ENCODE data around the gene POP7. TPM values are rescaled to one million over a fixed set of nuclear protein-coding genes. Genes with fewer than 3 reads are reported as not detected.

Gene POP7
- total RNA-seq: 30.6 and 40.0 TPM in 2 replicates

GRCh38 chr7:100705753-100706671, at the start of gene POP7:
Gene POP7, plus strand, starts transcription at chr7:100706121. Its CDS starts 710 bp downstream, at chr7:100706831.

GRCh38 chr7:100673302-100673941, 32.5 kb upstream of the POP7 start, which contains the start of gene GNB2:
Gene GNB2, plus strand, starts transcription at chr7:100673740. Its CDS starts 2,526 bp downstream, at chr7:100676266.

GRCh38 chr7:100694098-100694745, 11.7 kb upstream of the POP7 start, which contains the start of gene GIGYF1:
Gene GIGYF1, minus strand, starts transcription at chr7:100694250. Its CDS starts 6,012 bp downstream, at chr7:100688238.

GRCh38 chr7:100720279-100720670, 14.4 kb downstream of the POP7 start, which contains the start of gene EPO:
Gene EPO, plus strand, starts transcription at chr7:100720468. Its CDS starts 513 bp downstream, at chr7:100720981.

Other genes starting within 250 kb of the POP7 start
- gene SPACDR, start 241.9 kb upstream of the POP7 start, total RNA-seq: 0.87 and 1.2 TPM in 2 replicates
- gene TSC22D4, start 226.9 kb upstream of the POP7 start, total RNA-seq: 23.5 and 29.4 TPM in 2 replicates
- gene NYAP1, start 222.2 kb upstream of the POP7 start, total RNA-seq: 0.87 and 2.0 TPM in 2 replicates
- 11.8 and 20.2 TPM in 2 replicates for gene AGFG2, start 166.9 kb upstream of the POP7 start, total RNA-seq
- gene SAP25, start 132.2 kb upstream of the POP7 start, total RNA-seq: 0.79 TPM in 1 of 2 replicates, not detected in the other
- gene LRCH4, start 120.0 kb upstream of the POP7 start, total RNA-seq: 19.6 and 52.1 TPM in 2 replicates
- 0.39 and 0.54 TPM in 2 replicates for gene FBXO24, start 119.8 kb upstream of the POP7 start, total RNA-seq
- 2.7 and 9.8 TPM in 2 replicates for gene PCOLCE, start 103.8 kb upstream of the POP7 start, total RNA-seq
- gene MOSPD3, start 93.6 kb upstream of the POP7 start, total RNA-seq: 13.6 and 20.4 TPM in 2 replicates
- 1.2 and 1.7 TPM in 2 replicates for gene TFR2, start 64.6 kb upstream of the POP7 start, total RNA-seq
- gene ACTL6B, start 49.7 kb upstream of the POP7 start, total RNA-seq: not detected in 2 replicates
- gene GNB2, start 32.4 kb upstream of the POP7 start, total RNA-seq: 110 and 162 TPM in 2 replicates
- gene GIGYF1, start 11.9 kb upstream of the POP7 start, total RNA-seq: 23.4 and 30.2 TPM in 2 replicates
- 0.22 and 0.39 TPM in 2 replicates for gene EPO, start 14.3 kb downstream of the POP7 start, total RNA-seq
- gene ZAN, start 27.5 kb downstream of the POP7 start, total RNA-seq: not detected in 2 replicates
- 172 and 189 TPM in 2 replicates for gene EPHB4, start 121.4 kb downstream of the POP7 start, total RNA-seq
- 26.7 and 46.5 TPM in 2 replicates for gene SLC12A9, start 146.6 kb downstream of the POP7 start, total RNA-seq
- 67.5 and 94.1 TPM in 2 replicates for gene TRIP6, start 161.3 kb downstream of the POP7 start, total RNA-seq
- gene SRRT, start 169.0 kb downstream of the POP7 start, total RNA-seq: 39.0 and 53.0 TPM in 2 replicates
- 9.3 and 11.0 TPM in 2 replicates for gene UFSP1, start 183.6 kb downstream of the POP7 start, total RNA-seq
- gene ACHE, start 189.8 kb downstream of the POP7 start, total RNA-seq: 1.5 and 2.0 TPM in 2 replicates
- gene MUC3A, start 243.4 kb downstream of the POP7 start, total RNA-seq: under 0.01 TPM in 1 of 2 replicates, not detected in the other